ENCODE measurements around the gene SLX4IP.

SLX4IP gene

GRCh38 chr20:10524034-10524476 is 89.0 kb downstream of the SLX4IP start:
- TF ChIP-seq REST (IDR thresholded peaks at IDR 0.05; ENCODE audit: low read depth) (no peak), EGR1 (IDR thresholded peaks at IDR 0.05) (no peak), MAX (IDR thresholded peaks at IDR 0.05) (no peak), YY1 (IDR thresholded peaks at IDR 0.05; ENCODE audit: low read depth) (no peak), USF1 (IDR thresholded peaks at IDR 0.05) (no peak), ZBTB7A (IDR thresholded peaks at IDR 0.05; ENCODE audit: low read depth) (no peak), EP300 (IDR thresholded peaks at IDR 0.05; ENCODE audit: borderline replicate concordance) (no peak), CREB1 (IDR thresholded peaks at IDR 0.05; ENCODE audit: low read depth) (no peak), TCF12 (IDR thresholded peaks at IDR 0.05; ENCODE audit: low read depth) (no peak), NFIC (IDR thresholded peaks at IDR 0.05) (no peak)

GRCh38 chr20:10524643-10525042 is 89.5 kb downstream of the SLX4IP start:
- TF ChIP-seq REST (IDR thresholded peaks at IDR 0.05; ENCODE audit: low read depth) (no peak), RAD21 (IDR thresholded peaks at IDR 0.05; ENCODE audit: low read depth) (no peak), TAF1 (IDR thresholded peaks at IDR 0.05; ENCODE audit: low read depth) (no peak), CREB1 (IDR thresholded peaks at IDR 0.05; ENCODE audit: low read depth) (no peak), ZBTB7A (IDR thresholded peaks at IDR 0.05; ENCODE audit: low read depth) (no peak), NFIC (IDR thresholded peaks at IDR 0.05) (no peak), EGR1 (IDR thresholded peaks at IDR 0.05) (no peak), YY1 (IDR thresholded peaks at IDR 0.05; ENCODE audit: low read depth) (no peak), EP300 (IDR thresholded peaks at IDR 0.05; ENCODE audit: borderline replicate concordance) (no peak), TEAD4 (IDR thresholded peaks at IDR 0.05) (no peak)

- no peak for TF ChIP-seq CEBPB (IDR thresholded peaks at IDR 0.05)
- no peak for TF ChIP-seq FOXM1 (IDR thresholded peaks at IDR 0.05; ENCODE audit: borderline replicate concordance, low read depth)
- TF ChIP-seq NFIC (IDR thresholded peaks at IDR 0.05) = no peak
- TF ChIP-seq RAD21 (IDR thresholded peaks at IDR 0.05; ENCODE audit: low read depth) = no peak
- TF ChIP-seq TAF1 (IDR thresholded peaks at IDR 0.05; ENCODE audit: low read depth) = no peak
- no peak for TF ChIP-seq MAX (IDR thresholded peaks at IDR 0.05)
- TF ChIP-seq ZBTB7A (IDR thresholded peaks at IDR 0.05; ENCODE audit: low read depth) = no peak
- TF ChIP-seq USF1 (IDR thresholded peaks at IDR 0.05) = no peak
- no peak for TF ChIP-seq YY1 (IDR thresholded peaks at IDR 0.05; ENCODE audit: low read depth)
- no peak for TF ChIP-seq REST (IDR thresholded peaks at IDR 0.05; ENCODE audit: low read depth)
- TF ChIP-seq TCF12 (IDR thresholded peaks at IDR 0.05; ENCODE audit: low read depth) = no peak
Measured at GRCh38 chr20:10527781-10528180, 92.7 kb downstream of the SLX4IP start.

GRCh38 chr20:10530883-10531282 is 95.8 kb downstream of the SLX4IP start:
- TF ChIP-seq RAD21 (IDR thresholded peaks at IDR 0.05; ENCODE audit: low read depth) = no peak
- no peak for TF ChIP-seq YY1 (IDR thresholded peaks at IDR 0.05; ENCODE audit: low read depth)
- TF ChIP-seq NFIC (IDR thresholded peaks at IDR 0.05) = no peak
- no peak for TF ChIP-seq EGR1 (IDR thresholded peaks at IDR 0.05)
- TF ChIP-seq TAF1 (IDR thresholded peaks at IDR 0.05; ENCODE audit: low read depth) = no peak
- TF ChIP-seq CREB1 (IDR thresholded peaks at IDR 0.05; ENCODE audit: low read depth) = no peak
- TF ChIP-seq MAX (IDR thresholded peaks at IDR 0.05) = no peak
- no peak for TF ChIP-seq REST (IDR thresholded peaks at IDR 0.05; ENCODE audit: low read depth)
- no peak for TF ChIP-seq TEAD4 (IDR thresholded peaks at IDR 0.05)
- no peak for TF ChIP-seq EP300 (IDR thresholded peaks at IDR 0.05; ENCODE audit: borderline replicate concordance)
- TF ChIP-seq CEBPB (IDR thresholded peaks at IDR 0.05) = no peak
- TF ChIP-seq TCF12 (IDR thresholded peaks at IDR 0.05; ENCODE audit: low read depth) = no peak
